OCI-LY7 (cell line): Measurements from ENCODE around the gene PIK3CB.

Source experiments
- EZH2phosphoT487 ChIP-seq: fragments of 200-600 bp; sonication (generic); IDR thresholded peaks from 2 replicates; pipeline ENCODE4 v1.6.1; 2018; ENCODE audit warnings: low read depth, borderline replicate concordance, mild to moderate bottlenecking, mixed run types, antibody characterized with exemption, low read length, moderate library complexity, mixed read lengths
- TF ChIP-seq, protein P1 (sequence below): fragments of 200-600 bp; sonication (generic); conservative IDR thresholded peaks from 2 replicates; pipeline ENCODE4 v1.5.1; 2014; ENCODE audit warnings: mild to moderate bottlenecking, antibody characterized with exemption, low read length, moderate library complexity, mixed read lengths

GRCh38 chr3:138875096-138875753 lies 40.5 kb upstream of the PIK3CB start:
- TF ChIP-seq, protein P1, sequence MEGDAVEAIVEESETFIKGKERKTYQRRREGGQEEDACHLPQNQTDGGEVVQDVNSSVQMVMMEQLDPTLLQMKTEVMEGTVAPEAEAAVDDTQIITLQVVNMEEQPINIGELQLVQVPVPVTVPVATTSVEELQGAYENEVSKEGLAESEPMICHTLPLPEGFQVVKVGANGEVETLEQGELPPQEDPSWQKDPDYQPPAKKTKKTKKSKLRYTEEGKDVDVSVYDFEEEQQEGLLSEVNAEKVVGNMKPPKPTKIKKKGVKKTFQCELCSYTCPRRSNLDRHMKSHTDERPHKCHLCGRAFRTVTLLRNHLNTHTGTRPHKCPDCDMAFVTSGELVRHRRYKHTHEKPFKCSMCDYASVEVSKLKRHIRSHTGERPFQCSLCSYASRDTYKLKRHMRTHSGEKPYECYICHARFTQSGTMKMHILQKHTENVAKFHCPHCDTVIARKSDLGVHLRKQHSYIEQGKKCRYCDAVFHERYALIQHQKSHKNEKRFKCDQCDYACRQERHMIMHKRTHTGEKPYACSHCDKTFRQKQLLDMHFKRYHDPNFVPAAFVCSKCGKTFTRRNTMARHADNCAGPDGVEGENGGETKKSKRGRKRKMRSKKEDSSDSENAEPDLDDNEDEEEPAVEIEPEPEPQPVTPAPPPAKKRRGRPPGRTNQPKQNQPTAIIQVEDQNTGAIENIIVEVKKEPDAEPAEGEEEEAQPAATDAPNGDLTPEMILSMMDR, result no peak
- TF ChIP-seq EZH2phosphoT487, result no peak
